Left lung (tissue), 10 donors: ENCODE data around the gene SORL1. TPM values are rescaled to one million over a fixed set of nuclear protein-coding genes. Genes with fewer than 3 reads are reported as not detected.

Experiments
- ATAC-seq: fragments of 200-7000 bp; cut with Tn5 transposase; one replicate; pipeline ENCODE4 v1.9.1; 2020; ENCODE audit warnings: moderate library complexity
- DNase-seq, 4 donors: peaks; one replicate each; pipeline ENCODE4 v3.0.0-alpha.2; 2013 to 2020
- H3K27ac ChIP-seq, 2 donors: fragments of 200-600 bp; sonication (generic) in 1 of 2; one replicate each; pipeline versions ENCODE4 v1.5.0 to v1.8.0; 2020 to 2021
- H3K27me3 ChIP-seq, 2 donors: fragments of 200-600 bp; sonication (generic) in 1 of 2; one replicate each; pipeline versions ENCODE4 v1.5.0 to v1.8.0; 2020 to 2021
- H3K36me3 ChIP-seq, 2 donors: fragments of 200-600 bp; sonication (generic) in 1 of 2; one replicate each; pipeline versions ENCODE4 v1.5.0 to v1.8.0; 2020 to 2021
- H3K4me1 ChIP-seq, 2 donors: fragments of 200-600 bp; one replicate each; pipeline ENCODE4 v1.8.0; 2021
- H3K4me3 ChIP-seq, 2 donors: fragments of 200-600 bp; sonication (generic) in 1 of 2; one replicate each; pipeline versions ENCODE4 v1.5.0 to v1.8.0; 2020 to 2021; ENCODE audit warnings: mild to moderate bottlenecking in 1 of 2
- H3K9me3 ChIP-seq, 2 donors: fragments of 200-600 bp; sonication (generic) in 1 of 2; one replicate each; pipeline versions ENCODE4 v1.5.0 to v1.8.0; 2020 to 2021
- CTCF ChIP-seq, 2 donors: fragments of 200-600 bp; sonication (generic) in 1 of 2; IDR thresholded peaks; one replicate each; pipeline versions ENCODE4 v1.5.0 to v1.8.0; 2021; ENCODE audit warnings: antibody characterized with exemption in 2 of 2
- intact Hi-C, 2 donors: fragments of 100-400 bp; cut with DNase I; formaldehyde crosslinking; loops; one replicate each; pipeline versions ENCODE4 v1.11.2 to v1.14.2; 2022
- polyA plus RNA-seq, 6 donors: library from polyadenylated mRNA; unstranded; fragments of 120-200 nt; gene quantifications; one replicate each; pipeline ENCODE4 v1.2.1, GENCODE V29; 2013; ENCODE audit not compliant: insufficient read length in 6 of 6
- total RNA-seq, 2 donors: library from RNA; stranded (reverse); fragmentation: NEBNext Ultra II Directional; extraction: Animal tissue kit (Norgen Biotek cat#: 25700); gene quantifications; one replicate each; pipeline ENCODE4 v1.2.1, GENCODE V29; 2021
- donor health status: DM: no; HTN: yes; CAD: no.
- donor health status: DM: no; HTN: no; CAD: no.

SORL1 gene
- total and polyA plus RNA-seq, 8 donors: 29.8 to 114 (median 33.4) TPM

DNA sequence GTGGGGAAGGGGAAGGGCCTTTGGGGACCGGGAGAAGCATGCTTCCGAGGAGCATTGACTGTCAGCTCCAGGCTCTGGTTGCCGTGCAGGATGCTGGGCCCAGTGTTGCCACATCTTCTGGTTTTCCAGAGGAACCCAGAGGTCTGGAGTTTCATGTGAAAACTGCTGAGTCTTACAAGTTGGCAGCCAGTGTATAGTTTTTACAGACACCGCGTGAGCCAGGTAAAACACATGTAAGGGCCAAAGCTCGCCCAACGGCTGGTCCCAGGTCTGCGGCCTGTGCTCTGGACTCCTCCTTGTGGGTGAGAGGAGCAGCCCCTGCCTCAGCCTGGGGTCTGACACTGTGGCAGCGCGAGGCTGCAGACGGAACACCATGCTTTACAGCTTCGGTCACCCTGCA lies 19.1 kb downstream of the SORL1 start:
- no peak for ATAC-seq

GRCh38 chr11:121472312-121472711 lies 20.2 kb downstream of the SORL1 start:
- DNase-seq (no peak), ATAC-seq (no peak)
- TF ChIP-seq CTCF (IDR thresholded peaks at IDR 0.05): no peak
- Histone ChIP-seq H3K4me3 (no peak overlapping the region), H3K27me3 (no peaks in the 10 kb centered on the region), H3K27ac (no peak overlapping the region), H3K36me3 (peaks cover 0 to 22% of the 10 kb centered on the region in 2 donors), H3K9me3 (no peaks in the 10 kb centered on the region), H3K4me1 (peaks cover 8 to 26% of the 10 kb centered on the region in 2 donors)
- intact Hi-C loops: no loop called here

More for the DNA sequence above, 19.1 kb downstream of the SORL1 start:
- Histone ChIP-seq H3K4me3 (no peak overlapping the region), H3K27me3 (no peaks in the 10 kb centered on the region), H3K4me1 (peaks cover 20 to 37% of the 10 kb centered on the region in 2 donors), H3K27ac (no peak overlapping the region), H3K9me3 (no peaks in the 10 kb centered on the region), H3K36me3 (peaks cover 0 to 22% of the 10 kb centered on the region in 2 donors)
- intact Hi-C loops: no loop called here
- no peak for DNase-seq
- TF ChIP-seq CTCF (IDR thresholded peaks at IDR 0.05): no peak

GRCh38 chr11:121473064-121473777 lies 21.1 kb downstream of the SORL1 start:
- DNase-seq: no peak
- intact Hi-C loops: no loop called here
- no peak for TF ChIP-seq CTCF (IDR thresholded peaks at IDR 0.05)
- peaks cover 0 to 20% of the 10 kb centered on the region in 2 donors for H3K4me1 ChIP-seq
- no peaks in the 10 kb centered on the region for H3K27me3 ChIP-seq
- H3K4me3 ChIP-seq: no peak overlapping the region
- no peaks in the 10 kb centered on the region for H3K9me3 ChIP-seq
- peak; percentile 34 for ATAC-seq
- peaks cover 0 to 22% of the 10 kb centered on the region in 2 donors for H3K36me3 ChIP-seq
- no peak overlapping the region for H3K27ac ChIP-seq

GRCh38 chr11:121474680-121475079 lies 22.6 kb downstream of the SORL1 start:
- no peaks in the 10 kb centered on the region for H3K27me3 ChIP-seq
- intact Hi-C loops: no loop called here
- H3K36me3 ChIP-seq: peaks cover 0 to 22% of the 10 kb centered on the region in 2 donors
- no peak overlapping the region for H3K27ac ChIP-seq
- H3K9me3 ChIP-seq: no peaks in the 10 kb centered on the region
- no peak for DNase-seq
- TF ChIP-seq CTCF (IDR thresholded peaks at IDR 0.05): no peak
- H3K4me3 ChIP-seq: no peak overlapping the region
- ATAC-seq: no peak
- H3K4me1 ChIP-seq: peaks cover 0 to 24% of the 10 kb centered on the region in 2 donors

GRCh38 chr11:121476379-121477032 lies 24.4 kb downstream of the SORL1 start:
- DNase-seq: no peak
- peak; percentile 33 for ATAC-seq
- H3K36me3 ChIP-seq: peaks cover 0 to 13% of the 10 kb centered on the region in 2 donors
- H3K4me1 ChIP-seq: peaks cover 0 to 31% of the 10 kb centered on the region in 2 donors
- intact Hi-C loops: no loop called here
- H3K27ac ChIP-seq: no peak overlapping the region
- TF ChIP-seq CTCF (IDR thresholded peaks at IDR 0.05): no peak
- no peak overlapping the region for H3K4me3 ChIP-seq
- H3K27me3 ChIP-seq: no peaks in the 10 kb centered on the region
- H3K9me3 ChIP-seq: no peaks in the 10 kb centered on the region
